HG03378 (cell line): ENCODE data around the gene HSD3B7.

Experiments
- ATAC-seq: cut with Tn5 transposase; IDR thresholded peaks from one replicate; pipeline ENCODE4 v1.9.1; 2021; ENCODE audit warnings: mild to moderate bottlenecking, moderate library complexity; ENCODE audit not compliant: unreplicated experiment

HSD3B7 gene

DNA sequence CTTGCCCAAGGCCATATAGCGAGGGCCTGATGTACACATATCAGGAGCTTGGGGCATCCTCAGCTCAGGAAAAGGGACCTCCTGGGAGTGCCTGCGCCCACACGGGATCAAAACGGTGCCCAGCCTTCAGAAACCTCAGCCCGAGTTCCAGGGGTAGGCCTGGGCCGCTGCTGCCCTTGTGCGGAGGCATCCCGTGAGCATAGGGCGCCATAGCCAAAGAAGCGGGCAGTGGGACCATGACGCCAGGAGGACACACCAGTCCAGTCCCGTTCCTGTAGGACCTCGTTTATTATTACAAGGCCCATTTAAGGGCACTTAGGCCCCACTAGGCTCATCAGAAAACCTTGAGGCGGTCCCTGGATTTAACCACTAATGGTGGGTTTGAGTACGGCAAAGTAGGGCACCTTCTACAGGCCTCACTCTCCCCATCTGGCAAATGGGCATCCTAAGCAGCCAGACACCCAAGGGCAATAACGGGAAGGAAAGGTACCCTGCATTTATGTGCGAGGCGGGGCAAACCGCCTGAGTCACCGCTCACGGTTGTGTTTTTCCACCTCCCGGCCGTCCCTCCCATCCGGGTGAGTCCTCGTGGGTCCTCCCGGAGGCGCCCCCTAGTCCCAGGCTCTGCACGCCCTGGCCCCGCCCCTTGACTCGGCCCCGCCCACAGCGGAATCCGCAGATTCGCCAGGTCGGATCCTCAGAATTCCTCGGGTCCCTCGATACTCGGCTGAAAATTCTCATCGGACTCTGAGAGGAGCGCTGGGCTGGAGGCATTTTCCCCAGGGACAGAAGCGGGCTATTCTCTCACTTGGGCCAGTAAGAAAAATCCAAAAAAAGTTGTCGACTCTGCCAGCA is 28.2 kb upstream of the HSD3B7 start:
- ATAC-seq = peak; percentile 26

GRCh38 chr16:30957456-30958174 is 27.4 kb upstream of the HSD3B7 start, which contains the start of gene SETD1A:
Gene SETD1A, plus strand, starts transcription at chr16:30957754. Its CDS starts 978 bp downstream, at chr16:30958732.
- ATAC-seq = peak; percentile 53

- no peak for ATAC-seq
Observed at GRCh38 chr16:30958175-30959079, 26.6 kb upstream of the HSD3B7 start.

- ATAC-seq = no peak
Observed at GRCh38 chr16:30961384-30961783, 23.6 kb upstream of the HSD3B7 start.

- ATAC-seq = no peak
Observed at GRCh38 chr16:30963925-30964511, 21.0 kb upstream of the HSD3B7 start.

GRCh38 chr16:30964574-30965226 is 20.3 kb upstream of the HSD3B7 start:
- no peak for ATAC-seq

- ATAC-seq = no peak
Observed at GRCh38 chr16:30965436-30965835, 19.6 kb upstream of the HSD3B7 start.

DNA sequence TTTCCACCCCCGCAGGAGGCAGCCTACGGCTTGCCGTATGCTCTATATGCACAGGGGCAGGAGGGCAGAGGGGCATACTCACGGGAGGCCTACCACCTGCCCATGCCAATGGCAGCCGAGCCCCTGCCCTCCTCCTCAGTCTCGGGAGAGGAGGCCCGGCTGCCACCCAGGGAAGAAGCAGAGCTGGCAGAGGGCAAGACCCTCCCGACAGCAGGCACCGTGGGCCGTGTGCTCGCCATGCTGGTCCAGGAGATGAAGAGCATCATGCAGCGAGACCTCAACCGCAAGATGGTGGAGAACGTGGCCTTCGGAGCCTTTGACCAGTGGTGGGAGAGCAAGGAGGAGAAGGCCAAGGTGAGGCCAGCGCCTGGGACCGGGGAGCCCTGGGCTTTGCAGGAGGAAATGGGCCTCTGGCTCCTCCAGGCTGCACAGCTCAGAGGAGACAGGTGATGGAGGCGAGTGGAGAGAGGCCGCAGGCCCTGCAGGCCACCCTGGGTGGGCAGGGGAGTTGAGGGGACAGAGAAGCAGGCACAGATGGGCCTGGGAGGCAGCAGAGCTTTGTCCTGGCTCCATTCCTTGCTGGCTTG is 18.9 kb upstream of the HSD3B7 start:
- no peak for ATAC-seq

DNA sequence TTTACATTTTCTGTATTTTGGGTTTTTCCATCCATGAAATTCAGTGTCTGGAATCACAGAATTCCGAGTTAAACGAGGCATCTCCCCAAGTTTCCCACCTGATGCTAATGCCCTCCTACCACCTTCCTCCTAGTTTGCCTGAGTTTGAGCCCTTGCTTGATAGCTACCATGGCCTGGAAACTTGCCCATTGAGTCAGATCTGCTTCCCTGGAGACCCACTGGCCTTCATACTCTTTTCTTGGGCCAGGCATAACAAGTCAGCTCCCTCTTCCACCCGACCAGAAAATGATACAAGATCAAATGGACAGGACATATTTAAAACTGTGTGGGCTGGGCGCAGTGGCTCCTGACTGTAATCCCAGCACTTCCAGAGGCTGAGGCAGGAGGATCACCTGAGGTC is 17.2 kb upstream of the HSD3B7 start:
- no peak for ATAC-seq

GRCh38 chr16:30969246-30969842 is 15.7 kb upstream of the HSD3B7 start:
- ATAC-seq = no peak

GRCh38 chr16:30971298-30971697 is 13.7 kb upstream of the HSD3B7 start:
- ATAC-seq = no peak

DNA sequence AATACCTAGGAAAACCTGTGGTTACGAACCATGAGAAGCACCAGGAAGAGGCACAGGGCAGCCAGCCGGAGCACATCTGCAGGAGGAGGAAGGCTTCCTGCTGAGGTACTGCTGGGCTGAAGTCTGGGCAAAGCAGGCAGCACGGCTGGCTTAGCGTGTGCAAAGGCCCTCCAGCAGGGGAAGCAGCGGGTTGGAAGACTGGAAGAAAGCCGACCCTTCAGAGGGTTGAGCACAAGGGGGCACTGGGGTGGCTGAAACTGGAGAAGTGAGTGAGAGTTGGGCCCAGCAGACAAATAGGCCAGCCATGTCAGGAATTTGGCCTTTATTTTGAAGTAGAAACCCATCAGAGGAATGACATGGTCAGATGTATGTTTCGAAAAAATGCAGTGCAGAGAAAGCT is 12.1 kb upstream of the HSD3B7 start:
- no peak for ATAC-seq

DNA sequence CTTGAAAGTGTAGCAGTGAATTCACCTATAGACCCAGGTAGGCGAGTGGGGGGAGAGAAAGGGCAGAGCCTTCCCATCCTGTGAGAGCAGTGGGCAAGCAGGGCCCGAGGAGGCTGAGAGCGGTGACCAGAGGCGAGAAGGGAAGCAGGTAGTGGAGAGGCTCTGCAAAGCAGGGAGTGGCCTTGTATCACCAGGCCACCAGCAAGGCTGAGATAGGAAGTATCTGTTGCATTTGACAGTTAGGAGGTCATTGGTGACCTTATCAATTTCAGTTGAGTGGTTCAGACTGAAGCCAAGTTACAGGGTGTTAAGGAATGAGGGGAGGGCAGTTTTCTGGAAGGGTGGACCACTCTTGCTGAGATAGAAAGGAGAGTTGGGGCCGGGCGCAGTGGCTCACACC is 10.7 kb upstream of the HSD3B7 start:
- ATAC-seq = no peak

DNA sequence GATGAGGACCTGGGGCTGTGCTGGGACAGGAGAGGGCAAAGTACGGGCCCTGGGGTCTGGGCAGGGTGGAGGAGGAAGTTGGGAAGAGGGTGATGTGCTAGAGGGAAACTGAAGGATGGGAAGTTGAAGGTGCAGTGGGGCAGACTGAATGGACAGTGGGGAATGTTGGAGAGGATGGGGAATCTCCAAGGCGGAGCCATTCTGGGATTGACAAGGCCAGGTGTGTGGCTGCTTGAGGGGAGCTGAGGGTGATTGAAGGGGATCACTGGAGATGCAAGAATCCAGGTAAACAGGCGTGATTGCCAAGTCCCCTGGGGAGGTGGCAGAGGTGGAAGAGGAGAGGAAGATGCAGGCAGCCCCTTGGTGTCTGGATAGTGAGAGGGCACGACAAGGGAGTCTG is 8.5 kb upstream of the HSD3B7 start:
- no peak for ATAC-seq

- no peak for ATAC-seq
Observed at GRCh38 chr16:30977502-30977901, 7.5 kb upstream of the HSD3B7 start.

- no peak for ATAC-seq
Observed at GRCh38 chr16:30979170-30980022, 5.6 kb upstream of the HSD3B7 start.

- ATAC-seq = no peak
Observed at GRCh38 chr16:30980023-30980371, 5.0 kb upstream of the HSD3B7 start.

DNA sequence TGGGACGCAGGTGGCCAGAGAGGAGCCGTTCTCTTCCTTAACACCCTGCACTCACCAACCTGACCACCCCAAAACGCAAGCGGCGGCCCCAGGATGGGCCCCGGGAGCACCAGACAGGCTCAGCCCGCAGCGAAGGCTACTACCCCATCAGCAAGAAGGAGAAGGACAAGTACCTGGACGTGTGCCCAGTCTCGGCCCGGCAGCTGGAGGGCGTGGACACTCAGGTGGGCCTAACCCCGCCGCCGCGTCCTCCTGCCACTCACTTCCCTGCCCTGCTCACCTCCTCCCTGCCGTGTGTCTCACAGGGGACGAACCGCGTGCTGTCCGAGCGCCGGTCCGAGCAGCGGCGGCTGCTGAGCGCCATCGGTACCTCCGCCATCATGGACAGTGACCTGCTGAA is 4.6 kb upstream of the HSD3B7 start:
- ATAC-seq = no peak

DNA sequence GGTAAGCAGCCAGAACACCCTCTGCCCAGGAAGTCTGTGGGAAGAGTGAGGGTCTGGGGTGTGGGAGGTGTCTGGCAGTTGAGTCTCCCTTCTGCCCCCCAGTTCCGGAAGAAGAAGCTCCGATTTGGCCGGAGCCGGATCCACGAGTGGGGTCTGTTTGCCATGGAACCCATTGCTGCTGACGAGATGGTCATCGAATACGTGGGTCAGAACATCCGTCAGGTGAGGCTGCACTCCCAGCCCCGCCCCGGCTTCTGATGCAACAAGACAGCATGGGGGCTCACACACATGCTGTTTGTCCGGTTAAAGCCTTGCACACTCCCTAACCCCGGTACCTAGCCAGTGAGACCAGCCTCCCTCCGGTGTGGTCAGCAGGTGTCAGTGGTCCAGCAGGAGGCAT is 4.0 kb upstream of the HSD3B7 start:
- no peak for ATAC-seq
